RWPE2 (cell line): ENCODE results near the gene TRIP13.

Experiments
- ATAC-seq: fragments of 200-7000 bp; cut with Tn5 transposase; 3 replicates; pipeline ENCODE4 v1.9.1; 2021; ENCODE audit warnings: low read depth
- DNase-seq: peaks from one replicate; pipeline ENCODE4 v3.0.0-alpha.2; 2020; ENCODE audit warnings: low spot score
- H3K27ac ChIP-seq: fragments of 450-650 bp; 2 replicates; pipeline ENCODE4 v1.5.1; 2017; ENCODE audit warnings: mild to moderate bottlenecking; ENCODE audit not compliant: poor library complexity, severe bottlenecking
- H3K27me3 ChIP-seq: fragments of 250-450 bp; sonication (Bioruptor Pico); 2 replicates; pipeline ENCODE4 v1.5.1; 2021; ENCODE audit warnings: mild to moderate bottlenecking, moderate library complexity; ENCODE audit not compliant: insufficient read depth, poor library complexity, severe bottlenecking
- H3K36me3 ChIP-seq: fragments of 250-450 bp; sonication (Bioruptor Pico); 2 replicates; pipeline ENCODE4 v1.5.1; 2020; ENCODE audit warnings: low read depth, mild to moderate bottlenecking, moderate library complexity
- H3K4me1 ChIP-seq: fragments of 250-450 bp; sonication (Bioruptor Pico); 2 replicates; pipeline ENCODE4 v1.5.1; 2021; ENCODE audit warnings: mild to moderate bottlenecking, moderate library complexity; ENCODE audit not compliant: insufficient read depth, poor library complexity, severe bottlenecking
- H3K4me3 ChIP-seq: fragments of 250-450 bp; sonication (Bioruptor Pico); 2 replicates; pipeline ENCODE4 v1.5.1; 2021; ENCODE audit warnings: mild to moderate bottlenecking, moderate library complexity; ENCODE audit not compliant: severe bottlenecking
- H3K9me3 ChIP-seq: fragments of 250-450 bp; sonication (Bioruptor Pico); 2 replicates; pipeline ENCODE4 v1.5.1; 2021; ENCODE audit warnings: mild to moderate bottlenecking, moderate library complexity; ENCODE audit not compliant: severe bottlenecking
- TF ChIP-seq, protein P1 (sequence below): fragments of 450-650 bp; IDR thresholded peaks from one replicate; pipeline ENCODE4 v1.5.1; 2017; ENCODE audit warnings: mild to moderate bottlenecking, moderate library complexity; ENCODE audit not compliant: poor library complexity, severe bottlenecking

Gene TRIP13

DNA sequence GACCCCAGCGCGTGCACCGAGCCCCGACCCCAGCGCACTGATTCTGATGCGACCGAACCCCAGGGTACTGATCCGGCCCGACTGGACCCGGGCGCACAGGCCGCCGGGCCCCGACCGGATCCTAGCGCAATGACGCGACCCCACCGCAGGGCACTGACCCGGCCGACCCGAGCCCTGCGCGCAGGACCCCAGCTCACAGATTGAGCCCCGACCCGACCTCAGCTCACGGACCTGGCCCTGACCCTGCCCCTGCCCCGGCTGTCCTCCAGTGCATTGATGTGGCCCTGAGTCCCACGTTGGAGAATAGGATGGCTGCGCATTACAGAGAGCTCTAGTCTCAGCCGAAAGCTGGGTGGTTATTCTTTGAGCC, 438 bp downstream of the TRIP13 start:
- no peaks in the 10 kb centered on the region for H3K27me3 ChIP-seq
- H3K9me3 ChIP-seq, result no peaks in the 10 kb centered on the region
- H3K27ac ChIP-seq, result peak overlapping the region; percentile 62
- H3K4me1 ChIP-seq, result peaks cover 5% of the 10 kb centered on the region
- ATAC-seq, result peak; percentile 2
- no peak for DNase-seq
- TF ChIP-seq, protein P1, sequence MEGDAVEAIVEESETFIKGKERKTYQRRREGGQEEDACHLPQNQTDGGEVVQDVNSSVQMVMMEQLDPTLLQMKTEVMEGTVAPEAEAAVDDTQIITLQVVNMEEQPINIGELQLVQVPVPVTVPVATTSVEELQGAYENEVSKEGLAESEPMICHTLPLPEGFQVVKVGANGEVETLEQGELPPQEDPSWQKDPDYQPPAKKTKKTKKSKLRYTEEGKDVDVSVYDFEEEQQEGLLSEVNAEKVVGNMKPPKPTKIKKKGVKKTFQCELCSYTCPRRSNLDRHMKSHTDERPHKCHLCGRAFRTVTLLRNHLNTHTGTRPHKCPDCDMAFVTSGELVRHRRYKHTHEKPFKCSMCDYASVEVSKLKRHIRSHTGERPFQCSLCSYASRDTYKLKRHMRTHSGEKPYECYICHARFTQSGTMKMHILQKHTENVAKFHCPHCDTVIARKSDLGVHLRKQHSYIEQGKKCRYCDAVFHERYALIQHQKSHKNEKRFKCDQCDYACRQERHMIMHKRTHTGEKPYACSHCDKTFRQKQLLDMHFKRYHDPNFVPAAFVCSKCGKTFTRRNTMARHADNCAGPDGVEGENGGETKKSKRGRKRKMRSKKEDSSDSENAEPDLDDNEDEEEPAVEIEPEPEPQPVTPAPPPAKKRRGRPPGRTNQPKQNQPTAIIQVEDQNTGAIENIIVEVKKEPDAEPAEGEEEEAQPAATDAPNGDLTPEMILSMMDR, result no peak
- H3K36me3 ChIP-seq, result peaks cover 63% of the 10 kb centered on the region
- H3K4me3 ChIP-seq, result peak overlapping the region; percentile 80

DNA sequence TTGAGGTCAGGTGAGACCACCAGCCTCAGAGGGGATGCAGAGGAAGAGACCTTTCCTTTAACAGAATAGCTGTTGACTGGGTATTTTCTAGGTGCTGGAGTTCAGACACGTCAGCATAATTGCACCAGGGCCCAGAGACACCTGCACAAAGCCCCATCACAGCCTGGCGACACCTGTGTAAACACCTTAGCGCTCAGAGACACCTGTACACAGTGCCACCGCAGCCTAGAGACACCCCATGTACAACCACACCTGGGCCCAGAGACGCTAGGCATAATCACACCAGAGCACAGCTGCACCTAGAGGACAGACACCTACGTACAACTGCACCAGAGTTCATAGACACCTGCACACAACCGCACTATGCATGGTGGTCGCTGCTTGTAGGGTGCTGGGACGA, 1.0 kb downstream of the TRIP13 start:
- Histone ChIP-seq H3K27ac (peak overlapping the region; percentile 62), H3K27me3 (no peaks in the 10 kb centered on the region), H3K4me3 (peak overlapping the region; percentile 80), H3K4me1 (peaks cover 5% of the 10 kb centered on the region), H3K9me3 (no peaks in the 10 kb centered on the region), H3K36me3 (peaks cover 57% of the 10 kb centered on the region)
- TF ChIP-seq, protein P1, result no peak
- DNase-seq (no peak), ATAC-seq (no peak)

DNA sequence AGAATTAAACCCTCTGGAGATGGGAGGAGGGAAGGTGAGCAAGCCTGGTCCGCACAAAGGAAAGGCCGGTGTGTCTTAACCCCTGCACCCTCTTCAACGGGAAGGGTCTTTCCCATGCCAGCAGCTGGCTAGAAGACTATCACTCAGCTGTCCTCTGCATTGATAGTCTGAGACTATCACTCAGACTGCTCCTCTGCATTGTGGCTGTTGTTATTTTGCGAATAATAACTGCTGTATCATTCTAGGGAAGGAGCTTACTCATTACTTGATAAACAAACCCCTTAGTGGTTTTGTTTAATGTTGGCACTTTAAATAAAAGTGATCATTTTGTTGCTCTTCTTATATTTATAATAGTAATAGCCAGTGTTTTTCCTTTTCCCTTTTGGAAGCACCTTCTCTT, 8.1 kb downstream of the TRIP13 start:
- TF ChIP-seq, protein P1, result no peak
- no peak for DNase-seq
- no peak for ATAC-seq
- Histone ChIP-seq H3K4me3 (no peak overlapping the region), H3K9me3 (no peaks in the 10 kb centered on the region), H3K27ac (no peak overlapping the region), H3K36me3 (peaks cover 70% of the 10 kb centered on the region), H3K27me3 (no peaks in the 10 kb centered on the region), H3K4me1 (no peaks in the 10 kb centered on the region)

DNA sequence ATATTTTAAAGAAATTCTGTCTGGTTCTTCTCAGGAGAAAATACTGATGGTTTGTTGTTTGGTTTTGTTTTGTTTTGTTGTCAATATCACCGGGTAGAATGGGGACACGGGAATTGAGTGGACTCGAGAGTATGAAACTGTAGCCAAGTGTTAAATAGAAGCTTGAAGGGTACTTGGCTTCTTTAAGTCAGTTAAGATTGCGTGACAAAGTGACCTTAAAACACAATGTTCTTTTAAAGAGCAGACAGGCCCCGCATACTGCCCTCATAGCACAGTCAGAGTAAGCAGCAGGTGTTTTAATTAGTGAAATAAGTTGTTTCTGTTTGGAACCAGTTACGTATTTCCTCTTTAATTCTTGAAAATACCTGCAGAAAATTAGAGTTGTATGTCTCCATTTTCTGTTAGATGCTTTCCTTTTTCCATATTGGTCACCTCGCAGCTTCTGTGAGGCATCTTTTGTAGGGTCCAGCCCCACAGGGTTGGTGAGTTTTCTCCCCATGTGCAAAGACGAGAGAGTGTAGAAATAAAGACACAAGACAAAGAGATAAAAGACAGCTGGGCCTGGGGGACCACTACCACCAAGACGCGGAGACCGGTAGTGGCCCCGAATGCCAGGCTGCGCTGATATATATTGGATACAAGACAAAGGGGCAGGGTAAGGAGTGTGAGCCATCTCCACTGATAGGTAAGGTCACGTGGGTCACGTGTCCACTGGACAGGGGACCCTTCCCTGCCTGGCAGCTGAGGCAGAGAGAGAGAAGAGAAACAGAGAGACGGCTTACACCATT, 9.6 kb downstream of the TRIP13 start:
- Histone ChIP-seq H3K4me1 (no peaks in the 10 kb centered on the region), H3K4me3 (no peak overlapping the region), H3K36me3 (peaks cover 74% of the 10 kb centered on the region), H3K27me3 (no peaks in the 10 kb centered on the region), H3K27ac (no peak overlapping the region), H3K9me3 (no peaks in the 10 kb centered on the region)
- ATAC-seq (no peak), DNase-seq (no peak)
- TF ChIP-seq, protein P1, result no peak

DNA sequence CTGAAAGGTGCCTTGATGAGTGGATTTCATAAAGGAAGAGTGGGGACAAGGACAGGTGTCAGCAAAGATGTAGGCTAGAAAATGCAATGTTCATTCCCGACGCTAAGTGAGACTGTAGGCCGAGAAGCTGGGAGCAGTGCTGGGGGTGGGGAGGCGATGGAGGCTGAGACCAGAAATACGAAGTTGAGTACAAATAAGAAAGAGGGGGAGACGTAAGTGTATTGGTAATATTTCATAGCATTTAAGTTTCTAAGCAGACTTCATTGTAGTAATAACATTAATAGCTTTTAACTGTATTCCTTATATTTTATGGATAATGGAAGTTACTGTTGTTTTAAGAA, 11.0 kb downstream of the TRIP13 start:
- Histone ChIP-seq H3K27me3 (no peaks in the 10 kb centered on the region), H3K27ac (no peak overlapping the region), H3K9me3 (no peaks in the 10 kb centered on the region), H3K36me3 (peaks cover 88% of the 10 kb centered on the region), H3K4me3 (no peak overlapping the region), H3K4me1 (no peaks in the 10 kb centered on the region)
- TF ChIP-seq, protein P1, result no peak
- DNase-seq, result no peak
- no peak for ATAC-seq
